ENCODE data around the gene RAMAC. TPM values are rescaled to one million over a fixed set of nuclear protein-coding genes. Genes with fewer than 3 reads are reported as not detected.

RAMAC gene
- total RNA-seq, 2 donors from 2014 or later: 37.3 to 40.8 TPM

GRCh38 chr15:82979726-82980125, 6.3 kb upstream of the RAMAC start:
- H3K4me1 Mint-ChIP-seq: no peaks in the 10 kb centered on the region
- H3K9me3 Mint-ChIP-seq: peaks cover 1% of the 10 kb centered on the region
- Histone ChIP-seq H3K4me3 (ENCODE audit: low read length) (no peak overlapping the region), H3K9ac (ENCODE audit: extremely low read depth, low read length, poor library complexity, severe bottlenecking) (no peak overlapping the region), H3K36me3 (ENCODE audit: control insufficient read depth, insufficient read depth, low read length) (no peaks in the 10 kb centered on the region), H3K27me3 (ENCODE audit: control insufficient read depth, insufficient read depth, low read length, poor library complexity, severe bottlenecking) (no peaks in the 10 kb centered on the region), H3K4me1 (ENCODE audit: control insufficient read depth, insufficient read depth, low read length) (no peaks in the 10 kb centered on the region), H3K27ac (ENCODE audit: low read depth, low read length) (no peak overlapping the region), H3K9me3 (ENCODE audit: control insufficient read depth, low read length) (no peaks in the 10 kb centered on the region)
- H3K4me3 Mint-ChIP-seq: no peak overlapping the region
- no peak for TF ChIP-seq CTCF (conservative IDR thresholded peaks at IDR 0.05)
- WGBS, 2 experiments (ENCODE audit: insufficient coverage in 1 of 2, insufficient read length in 1 of 2): 95 to 100% methylated on average over 1 of the region's 1 CpG
- no peak overlapping the region for H3K27ac Mint-ChIP-seq
- H3K36me3 Mint-ChIP-seq (ENCODE audit: low read depth): peaks cover 6% of the 10 kb centered on the region
- H3K27me3 Mint-ChIP-seq (ENCODE audit: insufficient read depth): peaks cover 8% of the 10 kb centered on the region
- no peak for DNase-seq

- Mint-ChIP-seq H3K36me3 (ENCODE audit: low read depth) (peaks cover 6% of the 10 kb centered on the region), H3K27me3 (ENCODE audit: insufficient read depth) (peaks cover 19% of the 10 kb centered on the region), H3K9me3 (peaks cover 13% of the 10 kb centered on the region), H3K4me1 (no peaks in the 10 kb centered on the region), H3K4me3 (no peak overlapping the region), H3K27ac (no peak overlapping the region)
- no peak for DNase-seq
- 82 to 100% methylated on average over 1 to 2 of the region's 2 CpGs for WGBS, 2 experiments (ENCODE audit: insufficient coverage in 1 of 2, insufficient read length in 1 of 2)
- no peaks in the 10 kb centered on the region for H3K36me3 ChIP-seq (ENCODE audit: control insufficient read depth, insufficient read depth, low read length)
- no peak overlapping the region for H3K27ac ChIP-seq (ENCODE audit: low read depth, low read length)
- no peak for TF ChIP-seq CTCF (conservative IDR thresholded peaks at IDR 0.05)
- no peaks in the 10 kb centered on the region for H3K27me3 ChIP-seq (ENCODE audit: control insufficient read depth, insufficient read depth, low read length, poor library complexity, severe bottlenecking)
- no peak overlapping the region for H3K4me3 ChIP-seq (ENCODE audit: low read length)
- H3K9me3 ChIP-seq (ENCODE audit: control insufficient read depth, low read length): no peaks in the 10 kb centered on the region
- H3K9ac ChIP-seq (ENCODE audit: extremely low read depth, low read length, poor library complexity, severe bottlenecking): no peak overlapping the region
- no peaks in the 10 kb centered on the region for H3K4me1 ChIP-seq (ENCODE audit: control insufficient read depth, insufficient read depth, low read length)
These were observed 5.0 kb upstream of the RAMAC start for GRCh38 chr15:82980981-82981380.

- Histone ChIP-seq H3K9me3 (ENCODE audit: control insufficient read depth, low read length) (no peaks in the 10 kb centered on the region), H3K4me3 (ENCODE audit: low read length) (peak overlapping the region; percentile 94), H3K4me1 (ENCODE audit: control insufficient read depth, insufficient read depth, low read length) (no peaks in the 10 kb centered on the region), H3K27me3 (ENCODE audit: control insufficient read depth, insufficient read depth, low read length, poor library complexity, severe bottlenecking) (no peaks in the 10 kb centered on the region), H3K9ac (ENCODE audit: extremely low read depth, low read length, poor library complexity, severe bottlenecking) (peak overlapping the region; percentile 72), H3K27ac (ENCODE audit: low read depth, low read length) (peak overlapping the region; percentile 16), H3K36me3 (ENCODE audit: control insufficient read depth, insufficient read depth, low read length) (peaks cover 23% of the 10 kb centered on the region)
- Mint-ChIP-seq H3K36me3 (ENCODE audit: low read depth) (peaks cover 36% of the 10 kb centered on the region), H3K27me3 (ENCODE audit: insufficient read depth) (peaks cover 15% of the 10 kb centered on the region), H3K9me3 (peaks cover 13% of the 10 kb centered on the region), H3K4me3 (peak overlapping the region; percentile 84), H3K4me1 (no peaks in the 10 kb centered on the region), H3K27ac (peak overlapping the region; percentile 98)
- no peak for DNase-seq
- no peak for TF ChIP-seq CTCF (conservative IDR thresholded peaks at IDR 0.05)
- 0 to 1% methylated on average over 2 to 11 of the region's 12 CpGs for WGBS, 2 experiments (ENCODE audit: insufficient coverage in 1 of 2, insufficient read length in 1 of 2)
These were observed 401 bp downstream of the RAMAC start for GRCh38 chr15:82986442-82986780.

All from endodermal cell (in vitro differentiated cells).